ENCODE data around the gene CACNA1S. TPM values are rescaled to one million over a fixed set of nuclear protein-coding genes. Genes with fewer than 3 reads are reported as not detected.

The CACNA1S gene
- total and polyA plus RNA-seq, 2 of the 4 experiments (the other 2 are of a cell fraction): not detected

DNA sequence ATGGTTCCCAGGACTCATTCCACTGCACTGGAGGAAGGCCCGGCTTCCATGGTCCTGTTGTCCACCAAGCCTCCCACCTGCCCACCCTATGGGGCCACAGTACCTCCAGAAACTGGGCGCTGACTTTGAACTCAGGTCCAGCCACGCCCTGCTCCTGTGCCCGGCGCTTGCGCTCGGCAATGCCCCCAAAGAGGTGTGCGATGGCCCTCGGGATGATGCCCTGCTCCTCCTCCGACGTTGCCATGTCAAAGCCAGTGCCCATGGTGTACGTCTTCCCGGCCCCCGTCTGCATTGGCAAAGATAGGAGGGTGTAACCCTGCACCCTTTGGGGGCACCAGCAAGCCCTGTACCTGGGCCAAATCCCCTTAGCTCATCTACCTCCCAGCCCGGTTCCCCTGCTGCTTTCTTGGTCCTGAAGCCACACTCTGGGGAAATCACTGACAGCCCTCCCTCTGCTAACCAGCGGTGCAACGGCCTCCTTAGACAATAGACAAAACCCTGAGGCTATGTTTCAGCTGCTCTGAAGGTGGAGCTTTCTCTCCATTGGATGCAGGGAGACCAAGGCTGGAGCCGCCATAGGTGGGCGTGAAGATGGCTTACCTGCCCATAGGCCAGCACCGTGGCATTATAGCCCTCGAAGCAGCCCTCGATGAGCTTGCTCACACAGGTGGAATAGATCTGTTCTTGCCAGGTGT is 103.4 kb downstream of the CACNA1S start:
- Histone ChIP-seq H2AK5ac (ENCODE audit: low read depth, low read length) (no peak overlapping the region), H3K27me3 (ENCODE audit: control insufficient read depth, insufficient read depth, low read length) (peaks cover 32% of the 10 kb centered on the region), H3K4me3 (ENCODE audit: insufficient read depth, low read depth, low read length) (no peak overlapping the region), H3K14ac (replicated peaks; ENCODE audit: low read depth, low read length) (no peak overlapping the region), H4K8ac (ENCODE audit: low read depth in 2 of 2, low read length in 2 of 2) (no peak overlapping the region), H2BK120ac (ENCODE audit: low read depth, low read length) (no peak overlapping the region), H3K36me3 (ENCODE audit: control insufficient read depth, insufficient read depth, low read length) (no peaks in the 10 kb centered on the region; the same call in 1 of the 2 replicates), H3K18ac (ENCODE audit: low read depth, low read length) (no peak overlapping the region), H4K5ac (ENCODE audit: low read depth, low read length) (no peak overlapping the region), H3K23ac (ENCODE audit: low read depth, low read length) (no peak overlapping the region), H3K27ac (ENCODE audit: insufficient read depth, low read length) (no peak overlapping the region), H2AK9ac (replicated peaks; ENCODE audit: low read depth, low read length, poor library complexity) (no peak overlapping the region), H3K9me3 (ENCODE audit: control insufficient read depth, insufficient read depth, low read length) (no peaks in the 10 kb centered on the region), H3K9me1 (ENCODE audit: insufficient read depth, low read length) (no peaks in the 10 kb centered on the region; the same call in 1 of the 2 replicates), H3K4me2 (ENCODE audit: low read depth, low read length) (no peak overlapping the region), H4K91ac (ENCODE audit: insufficient read depth, low read depth, low read length) (no peak overlapping the region), H3K56ac (ENCODE audit: extremely low read depth, insufficient read depth, low read length) (no peak overlapping the region), H2BK5ac (ENCODE audit: low read depth, low read length, poor library complexity, severe bottlenecking) (no peak overlapping the region), H2AFZ (replicated peaks; ENCODE audit: low read length, poor library complexity) (no peak overlapping the region), H2BK20ac (ENCODE audit: low read depth, low read length) (no peak overlapping the region), H3K4ac (ENCODE audit: low read depth, low read length) (no peak overlapping the region), H3K9ac (ENCODE audit: low read depth, low read length) (no peak overlapping the region), H3K4me1 (ENCODE audit: control insufficient read depth, insufficient read depth, low read length) (no peaks in the 10 kb centered on the region), H2BK15ac (ENCODE audit: low read depth, low read length) (no peak overlapping the region), H4K20me1 (ENCODE audit: insufficient read depth, low read length) (no peaks in the 10 kb centered on the region), H3K79me1 (ENCODE audit: low read depth in 1 of 2, low read length in 2 of 2) (no peaks in the 10 kb centered on the region)
- DNase-seq (no peak), ATAC-seq (ENCODE audit: low read depth) (no peak)
- in situ Hi-C loops (cut with MboI; ENCODE audit: low sequenced_read_pairs) (no loop called here), intact Hi-C loops (cut with micrococcal nuclease) (no loop called here), dilution Hi-C loops (cut with HindIII; ENCODE audit: low sequenced_read_pairs, unreplicated experiment) (no loop called here)
- no peak for TF ChIP-seq MAFK (IDR thresholded peaks at IDR 0.05; ENCODE audit: low read depth, low read length)
- TF ChIP-seq NFE2L2 (IDR thresholded peaks at IDR 0.05; ENCODE audit: low read depth, low read length): no peak
- TF ChIP-seq, protein P1, sequence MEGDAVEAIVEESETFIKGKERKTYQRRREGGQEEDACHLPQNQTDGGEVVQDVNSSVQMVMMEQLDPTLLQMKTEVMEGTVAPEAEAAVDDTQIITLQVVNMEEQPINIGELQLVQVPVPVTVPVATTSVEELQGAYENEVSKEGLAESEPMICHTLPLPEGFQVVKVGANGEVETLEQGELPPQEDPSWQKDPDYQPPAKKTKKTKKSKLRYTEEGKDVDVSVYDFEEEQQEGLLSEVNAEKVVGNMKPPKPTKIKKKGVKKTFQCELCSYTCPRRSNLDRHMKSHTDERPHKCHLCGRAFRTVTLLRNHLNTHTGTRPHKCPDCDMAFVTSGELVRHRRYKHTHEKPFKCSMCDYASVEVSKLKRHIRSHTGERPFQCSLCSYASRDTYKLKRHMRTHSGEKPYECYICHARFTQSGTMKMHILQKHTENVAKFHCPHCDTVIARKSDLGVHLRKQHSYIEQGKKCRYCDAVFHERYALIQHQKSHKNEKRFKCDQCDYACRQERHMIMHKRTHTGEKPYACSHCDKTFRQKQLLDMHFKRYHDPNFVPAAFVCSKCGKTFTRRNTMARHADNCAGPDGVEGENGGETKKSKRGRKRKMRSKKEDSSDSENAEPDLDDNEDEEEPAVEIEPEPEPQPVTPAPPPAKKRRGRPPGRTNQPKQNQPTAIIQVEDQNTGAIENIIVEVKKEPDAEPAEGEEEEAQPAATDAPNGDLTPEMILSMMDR (conservative IDR thresholded peaks at IDR 0.05; ENCODE audit: low read depth, low read length): no peak
- no peak for TF ChIP-seq RFX5 (IDR thresholded peaks at IDR 0.05; ENCODE audit: low read depth, low read length)
- TF ChIP-seq MXI1 (IDR thresholded peaks at IDR 0.05; ENCODE audit: borderline replicate concordance, low read depth, low read length): no peak
- TF ChIP-seq MAZ (IDR thresholded peaks at IDR 0.05; ENCODE audit: borderline replicate concordance, low read depth, low read length): no peak
- no peak for TF ChIP-seq FOS (IDR thresholded peaks at IDR 0.05; ENCODE audit: low read depth, low read length)
- no peak for TF ChIP-seq SMC3 (IDR thresholded peaks at IDR 0.05; ENCODE audit: low read depth, low read length)
- no peak for TF ChIP-seq CEBPB (IDR thresholded peaks at IDR 0.05; ENCODE audit: low read depth, low read length)
- 76% methylated on average over 5 of the region's 22 CpGs; no CpG with 5 or more reads in 1 of the 2 experiments for WGBS, 2 experiments (ENCODE audit: extremely low coverage in 2 of 2, insufficient read length in 1 of 2)
- POLR2A ChIA-PET (ENCODE audit: unreplicated experiment): no interaction called here
- no TSS peak for BruUV-seq (replicated peaks)
- CTCF ChIA-PET: no interaction called here

Measured in IMR-90 (cell line).